NOMO-1 (cell line): ENCODE data around the gene PPP1R12B.
"Not testable (repeated sequence)": the region's sequence is repeated elsewhere in the genome, so short reads cannot be mapped to it uniquely, and the experiment has no call there.

ENCODE experiments used
- DNase-seq, 2 experiments: peaks; one replicate each; lab custom pipeline; 2025; ENCODE audit not compliant: unreplicated experiment in 2 of 2; lab: John Stamatoyannopoulos, UW

Gene PPP1R12B

GRCh38 chr1:202575918-202576653, 227.6 kb downstream of the PPP1R12B start:
- no peak for DNase-seq

- DNase-seq, result peak; percentile 71 to 76
These were observed 228.3 kb downstream of the PPP1R12B start for GRCh38 chr1:202576816-202577215.

- no peak for DNase-seq
These were observed 228.9 kb downstream of the PPP1R12B start for GRCh38 chr1:202577381-202577780.

- no peak for DNase-seq
These were observed 229.6 kb downstream of the PPP1R12B start for GRCh38 chr1:202578001-202578504.

- no peak for DNase-seq
These were observed 230.1 kb downstream of the PPP1R12B start for GRCh38 chr1:202578565-202578964.

GRCh38 chr1:202579806-202580205, 231.3 kb downstream of the PPP1R12B start:
- no peak for DNase-seq

- no peak for DNase-seq
These were observed 232.1 kb downstream of the PPP1R12B start for GRCh38 chr1:202580619-202581018.

GRCh38 chr1:202582350-202582749, 233.9 kb downstream of the PPP1R12B start:
- DNase-seq, result not testable (repeated sequence)

- no peak for DNase-seq
These were observed 236.4 kb downstream of the PPP1R12B start for GRCh38 chr1:202584707-202585589.

- DNase-seq, result no peak
These were observed 237.1 kb downstream of the PPP1R12B start for GRCh38 chr1:202585590-202585933.

- DNase-seq, result peak; percentile 51 to 71
These were observed 237.7 kb downstream of the PPP1R12B start for GRCh38 chr1:202586018-202586821.

GRCh38 chr1:202586871-202587270, 238.4 kb downstream of the PPP1R12B start:
- no peak for DNase-seq

- DNase-seq, result no peak
These were observed 239.5 kb downstream of the PPP1R12B start for GRCh38 chr1:202587859-202588485.

- no peak for DNase-seq
These were observed 240.1 kb downstream of the PPP1R12B start for GRCh38 chr1:202588503-202589189.

GRCh38 chr1:202589190-202589930, 240.9 kb downstream of the PPP1R12B start:
- DNase-seq, result no peak

- DNase-seq, result no peak
These were observed 241.6 kb downstream of the PPP1R12B start for GRCh38 chr1:202590126-202590525.

GRCh38 chr1:202590975-202591411, 242.5 kb downstream of the PPP1R12B start:
- no peak for DNase-seq

GRCh38 chr1:202591515-202591914, 243.0 kb downstream of the PPP1R12B start:
- no peak for DNase-seq

GRCh38 chr1:202592146-202592545, 243.6 kb downstream of the PPP1R12B start:
- no peak for DNase-seq
